GM21526 (cell line): Measurements from ENCODE around the gene OR6B1.
"Not testable (repeated sequence)": the region's sequence is repeated elsewhere in the genome, so short reads cannot be mapped to it uniquely, and the experiment has no call there.

ENCODE experiments used
- ATAC-seq: cut with Tn5 transposase; IDR thresholded peaks from one replicate; pipeline ENCODE4 v1.9.1; 2021; ENCODE audit warnings: moderate library complexity; ENCODE audit not compliant: unreplicated experiment, low FRiP score

The OR6B1 gene

GRCh38 chr7:144004703-144005102, 4.6 kb downstream of the OR6B1 start:
- no peak for ATAC-seq

- no peak for ATAC-seq
Observed at GRCh38 chr7:144006029-144006691, 6.0 kb downstream of the OR6B1 start.

- no peak for ATAC-seq
Observed at GRCh38 chr7:144006692-144007042, 6.5 kb downstream of the OR6B1 start.

GRCh38 chr7:144009361-144009760, 9.2 kb downstream of the OR6B1 start:
- no peak for ATAC-seq

- not testable (repeated sequence) for ATAC-seq
Observed at GRCh38 chr7:144010061-144010460, 9.9 kb downstream of the OR6B1 start.

DNA sequence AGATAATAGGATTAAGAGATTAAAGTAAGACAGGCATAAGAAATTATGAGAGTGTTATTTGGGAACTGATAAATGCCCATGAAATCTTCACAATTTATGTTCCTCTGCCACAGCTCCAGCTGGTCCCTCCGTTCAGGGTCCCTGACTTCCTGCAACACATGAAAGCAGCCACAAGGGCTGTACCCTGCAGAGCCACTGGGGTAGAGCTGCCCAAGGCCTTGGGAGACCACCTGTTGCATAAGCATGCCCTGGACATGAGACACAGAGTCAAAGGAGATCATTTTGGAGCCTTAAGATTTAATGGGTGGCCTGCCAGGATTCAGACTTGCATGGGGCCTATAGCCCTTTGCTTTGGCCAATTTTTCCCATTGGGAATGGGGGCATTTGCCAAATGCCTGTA, 10.7 kb downstream of the OR6B1 start:
- not testable (repeated sequence) for ATAC-seq

DNA sequence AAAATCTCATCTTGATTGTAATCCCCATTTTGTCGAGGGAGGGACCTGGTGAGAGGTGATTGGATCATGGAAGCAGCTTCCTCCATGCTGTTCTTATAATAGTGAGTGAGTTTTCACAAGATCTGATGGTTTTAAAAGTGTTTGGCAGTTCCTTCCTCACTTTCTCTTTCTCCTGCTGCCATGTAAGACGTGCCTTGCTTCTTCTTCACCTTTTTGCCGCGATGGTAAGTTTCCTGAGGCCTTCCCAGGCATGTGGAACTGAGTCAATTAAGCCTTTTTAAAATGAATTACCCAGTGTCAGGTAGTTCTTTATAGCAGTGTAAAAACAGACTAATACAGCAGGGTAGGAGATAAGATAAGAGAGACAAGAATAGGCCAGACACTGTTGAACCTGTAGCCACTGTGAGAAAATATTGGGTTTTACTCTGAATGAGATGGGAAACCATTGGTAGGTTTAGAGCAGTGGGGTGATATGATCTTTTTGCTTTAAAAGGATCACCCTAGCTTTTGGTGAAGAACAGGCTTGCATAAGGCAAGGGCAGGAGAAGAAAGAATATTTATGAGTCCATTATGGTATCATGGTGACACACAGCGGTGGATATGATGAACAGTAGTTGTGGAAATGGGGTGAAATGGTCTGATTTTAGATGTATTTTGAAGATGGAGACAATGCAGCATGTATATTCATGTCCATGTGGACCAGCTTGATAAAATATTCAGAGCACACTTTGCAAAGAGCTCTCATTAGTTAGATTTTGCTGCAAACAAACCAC, 11.5 kb downstream of the OR6B1 start:
- ATAC-seq, result no peak

- no peak for ATAC-seq
Observed at GRCh38 chr7:144018065-144018464, 17.9 kb downstream of the OR6B1 start.

GRCh38 chr7:144019457-144019856, 19.3 kb downstream of the OR6B1 start:
- no peak for ATAC-seq

DNA sequence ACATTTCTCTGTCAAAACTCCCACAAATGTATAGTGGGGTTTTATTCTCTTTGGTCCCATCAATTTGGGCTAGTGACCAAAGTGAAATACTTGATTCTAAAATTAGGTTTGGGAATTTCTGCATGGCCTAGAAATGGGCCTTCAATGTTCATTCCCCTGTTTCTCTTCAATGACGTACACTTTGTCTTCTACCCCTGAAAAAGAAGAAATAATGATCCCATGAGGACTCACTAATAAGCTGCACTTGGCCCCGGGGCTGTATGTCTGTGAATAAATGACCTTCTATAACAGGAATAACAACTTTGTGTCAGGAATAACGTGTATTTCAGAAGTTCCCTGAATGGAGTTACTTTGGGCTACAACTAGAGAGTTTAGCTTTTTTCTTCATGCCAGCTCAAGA, 20.2 kb downstream of the OR6B1 start:
- no peak for ATAC-seq

DNA sequence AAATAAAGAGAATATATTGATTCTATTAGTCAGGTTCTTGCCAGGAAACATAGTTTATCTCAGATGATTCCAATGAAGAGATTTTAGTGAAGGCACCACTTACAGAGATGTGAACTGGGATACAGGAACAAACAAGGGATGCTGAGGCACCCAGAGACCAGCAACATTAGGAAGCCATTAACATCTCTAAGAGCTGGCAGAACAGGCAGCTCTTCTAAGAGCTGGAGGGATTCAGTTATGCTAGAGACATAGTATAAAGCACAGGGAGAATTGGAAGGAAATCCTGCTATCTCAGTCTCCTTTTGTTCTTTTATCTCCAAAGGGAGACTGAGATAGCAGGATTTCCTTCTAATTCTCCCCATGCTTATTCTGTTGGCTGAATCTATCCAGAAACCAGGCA, 22.0 kb downstream of the OR6B1 start:
- no peak for ATAC-seq

DNA sequence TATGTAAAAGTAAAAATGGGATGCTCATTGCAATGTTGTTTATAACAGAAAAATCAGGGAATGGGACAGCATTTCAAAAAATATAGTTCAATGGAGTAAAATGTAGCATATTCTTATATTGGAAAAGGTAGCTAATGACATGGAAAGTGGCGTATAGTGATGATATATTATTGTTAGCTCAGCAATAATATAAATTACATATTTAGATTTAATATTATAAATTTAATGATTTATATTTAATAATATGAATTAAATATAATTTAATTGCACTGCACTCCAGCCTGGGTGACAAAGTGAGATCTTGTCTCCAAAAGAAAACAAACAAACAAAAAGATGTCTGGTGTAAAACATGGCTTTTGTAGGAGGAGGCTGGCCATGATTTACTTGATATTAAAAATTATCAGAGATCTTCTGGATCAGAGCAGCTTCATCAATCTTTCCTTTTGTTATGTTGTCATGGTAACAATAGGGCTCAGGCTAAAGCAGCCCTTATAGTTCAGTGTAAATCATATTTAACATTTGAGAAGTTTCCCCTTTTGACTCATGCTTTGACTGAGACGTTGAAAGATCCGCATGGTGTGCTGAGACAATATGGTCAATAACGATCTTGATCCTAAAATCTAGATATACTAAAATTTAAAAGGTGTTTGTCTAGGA, 23.2 kb downstream of the OR6B1 start:
- ATAC-seq, result no peak

- no peak for ATAC-seq
Observed at GRCh38 chr7:144024213-144024612, 24.1 kb downstream of the OR6B1 start.

DNA sequence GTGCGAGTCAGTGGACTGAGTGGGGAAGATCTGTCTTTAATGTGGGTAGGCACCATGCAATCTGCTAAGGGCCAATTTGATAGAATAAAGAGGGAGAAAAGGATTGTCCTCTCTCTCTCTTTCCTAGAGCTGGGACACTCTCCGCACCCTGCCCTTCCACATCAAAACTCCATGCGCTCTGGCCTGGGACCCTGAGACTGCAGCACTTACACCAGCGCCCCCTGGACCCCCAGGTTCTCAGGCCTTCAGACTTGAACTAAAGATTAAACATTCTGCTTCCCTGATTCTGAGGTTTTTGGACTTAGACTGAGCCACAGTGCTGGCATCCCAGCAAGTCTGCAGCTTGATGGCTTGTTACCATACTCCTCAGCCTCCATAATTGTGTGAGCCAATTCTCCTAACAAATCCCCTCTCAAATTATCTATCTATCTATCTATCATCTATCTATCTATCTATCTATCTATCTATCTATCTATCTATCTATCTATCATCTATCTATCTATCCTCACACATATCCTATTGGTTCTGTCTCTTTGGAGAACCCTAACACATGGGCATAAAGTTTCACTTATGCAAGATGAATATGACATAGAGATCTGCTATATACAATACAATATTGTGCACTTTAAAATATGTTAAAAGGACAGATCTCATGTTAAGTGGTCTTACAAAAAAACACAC, 26.2 kb downstream of the OR6B1 start:
- ATAC-seq, result no peak

DNA sequence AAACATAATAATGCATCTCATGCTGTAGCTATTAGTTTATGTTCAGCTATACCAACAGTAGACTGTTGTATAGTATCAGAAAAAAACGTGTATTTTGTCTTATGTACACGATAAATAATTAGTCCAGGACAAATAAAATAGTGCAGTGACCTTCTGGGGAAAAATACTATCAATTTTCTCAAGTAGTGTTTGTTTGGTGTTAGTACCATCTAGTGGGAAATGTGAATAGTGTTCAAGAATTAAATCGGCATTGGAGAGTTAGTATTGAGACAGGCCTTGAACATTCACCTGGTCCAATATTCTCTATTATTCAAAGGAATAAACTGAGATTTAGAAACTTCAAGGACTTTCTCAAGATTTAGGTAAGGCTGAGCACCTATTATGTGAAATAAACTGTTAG, 26.9 kb downstream of the OR6B1 start:
- ATAC-seq, result no peak

DNA sequence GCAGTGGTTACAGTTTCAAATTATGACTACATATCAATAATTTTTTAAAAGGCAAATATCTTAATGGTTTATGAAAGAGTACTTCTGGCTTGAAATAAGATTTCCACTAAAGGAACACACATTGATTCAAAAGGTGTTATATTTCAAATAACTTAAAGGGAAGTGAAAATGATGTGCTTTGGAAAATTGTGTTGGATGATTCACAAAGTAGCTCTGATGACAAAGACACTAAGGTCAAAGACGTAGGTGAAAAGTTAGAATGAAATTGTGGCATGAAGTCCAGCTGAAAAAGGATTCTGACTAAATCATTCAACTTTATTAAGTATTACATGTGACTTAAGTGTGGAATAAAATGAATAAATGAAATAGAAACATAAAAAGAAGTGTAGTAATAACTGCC, 27.9 kb downstream of the OR6B1 start:
- ATAC-seq, result no peak

GRCh38 chr7:144028547-144028946, 28.4 kb downstream of the OR6B1 start:
- no peak for ATAC-seq

DNA sequence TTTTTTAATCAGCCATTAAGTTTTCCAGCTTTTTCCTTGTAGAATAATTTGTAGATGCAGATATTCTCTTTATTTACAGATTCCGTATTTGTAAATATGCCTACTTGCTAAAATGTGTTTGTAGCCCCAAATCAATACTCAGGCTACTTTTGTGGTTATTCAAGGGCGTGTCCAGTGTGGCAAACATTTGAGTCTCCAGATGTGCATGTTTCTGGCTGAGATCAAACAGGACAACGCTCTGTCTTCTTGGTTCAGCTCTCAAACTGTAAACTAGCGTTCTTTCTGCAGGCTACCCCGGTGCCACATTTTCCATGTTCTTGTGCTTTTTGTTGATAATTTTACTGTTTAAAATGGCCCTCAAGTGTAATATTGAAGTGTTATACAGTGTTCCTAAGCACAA, 32.4 kb downstream of the OR6B1 start:
- ATAC-seq, result no peak

DNA sequence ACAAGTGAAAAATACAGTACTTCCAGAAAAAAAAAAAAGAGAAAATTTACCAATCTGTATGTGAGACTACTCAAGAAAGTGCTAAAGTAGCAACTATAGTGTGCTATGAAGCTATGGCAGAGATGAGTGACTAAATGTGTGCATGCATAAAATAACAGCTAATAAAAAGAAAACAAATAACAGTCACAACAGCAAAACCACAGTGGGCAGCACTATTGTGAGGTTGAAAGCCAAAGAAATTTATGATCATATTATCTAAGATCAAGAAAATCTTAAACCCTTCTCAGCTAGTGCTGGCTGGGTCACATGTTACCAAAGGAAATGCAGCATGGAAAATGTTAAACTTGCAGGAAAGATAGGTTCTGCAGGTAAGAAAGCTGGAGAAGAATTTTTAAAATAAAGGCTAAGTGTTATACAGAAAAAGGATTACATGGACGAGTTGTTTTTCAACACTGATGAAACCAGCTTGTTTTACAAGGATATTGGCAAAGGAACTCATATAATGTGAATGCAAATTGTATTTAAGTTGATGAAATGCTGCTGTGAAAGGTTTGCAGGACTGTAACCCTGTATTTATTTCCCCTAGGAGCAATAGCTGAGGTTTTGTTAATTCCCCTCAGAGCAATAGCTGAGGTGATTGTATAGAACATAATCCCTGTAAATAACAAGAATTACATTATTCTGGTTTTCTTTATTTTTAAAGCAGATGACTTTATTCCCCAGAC, 33.0 kb downstream of the OR6B1 start:
- ATAC-seq, result no peak

DNA sequence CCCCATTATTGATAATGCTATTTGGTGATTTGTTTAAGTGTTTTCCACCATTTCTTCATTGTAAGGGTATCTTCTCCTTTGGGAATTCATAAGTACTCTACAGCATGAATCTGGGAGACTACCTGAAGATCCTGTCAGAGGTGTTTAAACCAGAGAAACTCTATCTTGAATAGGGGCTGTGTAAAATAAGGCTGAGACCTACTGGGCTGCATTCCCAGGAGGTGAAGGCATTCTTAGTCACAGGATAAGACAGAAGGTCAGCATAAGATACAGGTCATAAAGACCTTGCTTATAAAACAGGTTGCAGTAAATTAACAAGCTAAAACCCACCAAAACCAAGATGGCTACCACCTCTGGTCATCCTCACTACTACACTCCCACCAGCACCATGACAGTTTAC, 35.3 kb downstream of the OR6B1 start:
- ATAC-seq, result no peak
